HCEC 1CT (cell line): ENCODE data around the gene ERC2.

ENCODE experiments used
- DNase-seq: peaks from one replicate; pipeline ENCODE4 v3.0.0-alpha.2; 2017

The ERC2 gene

GRCh38 chr3:55721716-55722484 lies 746.4 kb downstream of the ERC2 start:
- DNase-seq = peak; percentile 6

- DNase-seq = peak; percentile 32
Measured at GRCh38 chr3:55720614-55721013, 747.7 kb downstream of the ERC2 start.

GRCh38 chr3:55719508-55719907 lies 748.8 kb downstream of the ERC2 start:
- DNase-seq = no peak

GRCh38 chr3:55719006-55719405 lies 749.3 kb downstream of the ERC2 start:
- no peak for DNase-seq

GRCh38 chr3:55718521-55718921 lies 749.7 kb downstream of the ERC2 start:
- DNase-seq = peak; percentile 39

GRCh38 chr3:55718074-55718473 lies 750.2 kb downstream of the ERC2 start:
- no peak for DNase-seq

GRCh38 chr3:55717481-55717880 lies 750.8 kb downstream of the ERC2 start:
- DNase-seq = no peak

GRCh38 chr3:55716611-55717225 lies 751.5 kb downstream of the ERC2 start:
- DNase-seq = no peak

- DNase-seq = no peak
Measured at GRCh38 chr3:55716044-55716443, 752.2 kb downstream of the ERC2 start.

- DNase-seq = no peak
Measured at GRCh38 chr3:55714057-55714456, 754.2 kb downstream of the ERC2 start.

GRCh38 chr3:55711646-55712045 lies 756.6 kb downstream of the ERC2 start:
- DNase-seq = no peak

- DNase-seq = no peak
Measured at GRCh38 chr3:55709411-55710012, 758.8 kb downstream of the ERC2 start.

GRCh38 chr3:55708921-55709320 lies 759.3 kb downstream of the ERC2 start:
- no peak for DNase-seq

- no peak for DNase-seq
Measured at GRCh38 chr3:55708242-55708641, 760.0 kb downstream of the ERC2 start.

GRCh38 chr3:55704521-55704920 lies 763.7 kb downstream of the ERC2 start:
- no peak for DNase-seq

GRCh38 chr3:55702822-55703221 lies 765.4 kb downstream of the ERC2 start:
- DNase-seq = no peak

GRCh38 chr3:55701997-55702396 lies 766.3 kb downstream of the ERC2 start:
- no peak for DNase-seq

- DNase-seq = no peak
Measured at GRCh38 chr3:55698831-55699230, 769.4 kb downstream of the ERC2 start.

- no peak for DNase-seq
Measured at GRCh38 chr3:55697177-55697865, 770.9 kb downstream of the ERC2 start.

- DNase-seq = no peak
Measured at GRCh38 chr3:55692957-55693558, 775.2 kb downstream of the ERC2 start.

- DNase-seq = no peak
Measured at GRCh38 chr3:55692295-55692956, 775.8 kb downstream of the ERC2 start.

GRCh38 chr3:55691141-55691540 lies 777.1 kb downstream of the ERC2 start:
- DNase-seq = no peak

- no peak for DNase-seq
Measured at GRCh38 chr3:55690726-55691125, 777.5 kb downstream of the ERC2 start.
